Vagina (tissue), 2 donors: ENCODE measurements around the gene DDX23. TPM values are rescaled to one million over a fixed set of nuclear protein-coding genes. Genes with fewer than 3 reads are reported as not detected.
"Not testable (repeated sequence)": the region's sequence is repeated elsewhere in the genome, so short reads cannot be mapped to it uniquely, and the experiment has no call there.

Experiments used
- DNase-seq, 2 donors: peaks; one replicate each; pipeline ENCODE4 v3.0.0-alpha.2; 2017; ENCODE audit errors: extremely low spot score in 2 of 2
- H3K27ac ChIP-seq: fragments of 200-600 bp; sonication (generic); one replicate; pipeline ENCODE4 v1.5.1; 2019
- H3K27me3 ChIP-seq: fragments of 200-600 bp; sonication (generic); one replicate; pipeline ENCODE4 v1.5.1; 2019
- H3K36me3 ChIP-seq, 2 donors: fragments of 200-600 bp; sonication (generic); one replicate each; pipeline ENCODE4 v1.5.1; 2017 to 2019
- H3K4me1 ChIP-seq: fragments of 200-600 bp; sonication (generic); one replicate; pipeline ENCODE4 v1.5.1; 2019
- H3K4me3 ChIP-seq, 2 donors: fragments of 200-600 bp; sonication (generic); 1 replicate in 1 of 2; 2 replicates in 1 of 2; pipeline ENCODE4 v1.5.1; 2016 to 2019
- H3K9me3 ChIP-seq: fragments of 200-600 bp; sonication (generic); one replicate; pipeline ENCODE4 v1.5.1; 2019
- POLR2A ChIP-seq, 2 donors: fragments of 450-650 bp; IDR thresholded peaks; one replicate each; pipeline ENCODE4 v1.6.1; 2017; ENCODE audit warnings: antibody characterized with exemption in 2 of 2, mild to moderate bottlenecking in 2 of 2, moderate library complexity in 2 of 2
- POLR2AphosphoS5 ChIP-seq, 2 donors: sonication (generic); formaldehyde crosslinking; IDR thresholded peaks; one replicate each; pipeline ENCODE4 v1.9.0; 2017; ENCODE audit warnings: antibody characterized with exemption in 2 of 2, mild to moderate bottlenecking in 2 of 2, low read depth in 1 of 2; ENCODE audit not compliant: insufficient read depth in 1 of 2
- intact Hi-C: fragments of 100-400 bp; cut with DNase I; formaldehyde crosslinking; loops from one replicate; pipeline ENCODE4 v1.15.1; 2023
- total RNA-seq: library from RNA; depleted of rRNA; stranded (reverse); fragments of >200 nt; gene quantifications from one replicate; pipeline ENCODE4 v1.2.3, GENCODE V29; 2016
- TF ChIP-seq, protein P1 (sequence below), 3 experiments: fragments of 450-650 bp in 2 of 3; fragments of 200-600 bp in 1 of 3; sonication (generic) in 1 of 3; IDR thresholded peaks; one replicate each; pipeline ENCODE4 v1.5.1; 2017 to 2019; ENCODE audit warnings: antibody characterized with exemption in 3 of 3, mild to moderate bottlenecking in 2 of 3, moderate library complexity in 2 of 3

Gene DDX23
- total RNA-seq, 1 donor from 2014 or later = 57.9 TPM

DNA sequence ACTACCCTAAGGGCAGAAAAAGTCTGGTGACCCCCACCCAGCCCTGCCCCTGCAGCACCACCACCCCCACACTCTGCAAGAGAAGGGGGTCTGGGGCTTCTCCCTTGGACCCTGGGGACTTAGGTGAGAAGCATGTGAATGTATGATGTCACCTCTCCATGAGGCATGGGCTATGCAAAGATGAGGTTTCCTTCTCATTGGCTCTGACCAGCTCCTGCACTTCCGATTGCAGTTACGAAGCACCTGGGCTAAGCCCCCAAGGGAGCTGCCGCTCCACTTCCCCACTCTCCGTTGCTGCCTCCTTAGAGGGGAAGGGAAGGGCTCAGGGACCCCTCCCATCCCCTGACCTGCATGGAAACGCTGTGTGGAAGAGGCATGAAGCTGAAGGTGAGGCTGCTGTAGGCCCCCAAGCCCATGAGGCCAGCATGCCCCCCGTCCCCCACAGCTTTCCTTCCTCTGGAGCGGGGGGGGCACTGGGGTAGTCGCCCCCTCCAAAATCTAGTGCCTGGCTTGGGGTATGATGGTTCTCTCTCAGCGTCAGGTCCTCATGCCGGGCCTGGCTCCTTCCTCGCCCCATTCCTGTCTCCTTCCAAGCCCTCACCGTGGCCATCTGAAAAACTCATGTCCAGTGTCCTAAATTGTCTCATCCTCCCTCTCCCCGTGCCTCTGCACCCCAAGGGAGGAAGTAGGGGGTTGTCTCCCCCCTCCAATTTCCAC lies 5.5 kb upstream of the DDX23 start:
- intact Hi-C loops = loop anchor here (10.0 kb wide), 1 partner anchor 87 kb away; no protein-coding TSS in a partner anchor
- no peak overlapping the region for H3K27ac ChIP-seq
- no peak for DNase-seq
- no peak for TF ChIP-seq POLR2A (IDR thresholded peaks at IDR 0.05)
- TF ChIP-seq, protein P1, sequence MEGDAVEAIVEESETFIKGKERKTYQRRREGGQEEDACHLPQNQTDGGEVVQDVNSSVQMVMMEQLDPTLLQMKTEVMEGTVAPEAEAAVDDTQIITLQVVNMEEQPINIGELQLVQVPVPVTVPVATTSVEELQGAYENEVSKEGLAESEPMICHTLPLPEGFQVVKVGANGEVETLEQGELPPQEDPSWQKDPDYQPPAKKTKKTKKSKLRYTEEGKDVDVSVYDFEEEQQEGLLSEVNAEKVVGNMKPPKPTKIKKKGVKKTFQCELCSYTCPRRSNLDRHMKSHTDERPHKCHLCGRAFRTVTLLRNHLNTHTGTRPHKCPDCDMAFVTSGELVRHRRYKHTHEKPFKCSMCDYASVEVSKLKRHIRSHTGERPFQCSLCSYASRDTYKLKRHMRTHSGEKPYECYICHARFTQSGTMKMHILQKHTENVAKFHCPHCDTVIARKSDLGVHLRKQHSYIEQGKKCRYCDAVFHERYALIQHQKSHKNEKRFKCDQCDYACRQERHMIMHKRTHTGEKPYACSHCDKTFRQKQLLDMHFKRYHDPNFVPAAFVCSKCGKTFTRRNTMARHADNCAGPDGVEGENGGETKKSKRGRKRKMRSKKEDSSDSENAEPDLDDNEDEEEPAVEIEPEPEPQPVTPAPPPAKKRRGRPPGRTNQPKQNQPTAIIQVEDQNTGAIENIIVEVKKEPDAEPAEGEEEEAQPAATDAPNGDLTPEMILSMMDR (IDR thresholded peaks at IDR 0.05) = no peak
- TF ChIP-seq POLR2AphosphoS5 (IDR thresholded peaks at IDR 0.05; ENCODE audit: insufficient read depth in 1 of 2, low read depth in 1 of 2) = no peak
- H3K4me3 ChIP-seq = no peak overlapping the region
- H3K36me3 ChIP-seq = no peaks in the 10 kb centered on the region
- H3K4me1 ChIP-seq = no peaks in the 10 kb centered on the region
- no peaks in the 10 kb centered on the region for H3K27me3 ChIP-seq
- no peaks in the 10 kb centered on the region for H3K9me3 ChIP-seq

DNA sequence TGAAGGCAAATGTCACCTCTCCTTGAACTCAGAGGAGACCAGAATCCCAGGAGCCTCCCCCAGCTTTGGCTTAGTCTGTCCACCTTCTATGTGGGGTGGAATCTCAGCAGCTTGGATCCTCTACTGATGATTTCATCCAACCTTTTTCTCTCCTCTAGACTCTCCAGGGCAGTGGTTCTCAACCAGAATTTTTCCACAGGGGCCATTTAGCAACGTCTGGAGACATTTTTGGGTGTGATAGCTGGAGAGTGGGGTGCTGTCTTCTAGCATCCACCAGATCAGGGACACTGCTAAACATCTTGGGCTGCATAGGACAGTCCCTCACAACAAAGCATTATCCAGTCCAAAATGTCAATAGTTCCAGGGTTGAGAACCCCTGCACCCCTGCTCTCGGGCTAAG lies 4.4 kb upstream of the DDX23 start:
- intact Hi-C loops = loop anchor here (10.0 kb wide), 1 partner anchor 88 kb away; no protein-coding TSS in a partner anchor
- Histone ChIP-seq H3K4me3 (no peak overlapping the region), H3K9me3 (no peaks in the 10 kb centered on the region), H3K27me3 (no peaks in the 10 kb centered on the region), H3K27ac (no peak overlapping the region), H3K4me1 (no peaks in the 10 kb centered on the region), H3K36me3 (no peaks in the 10 kb centered on the region)
- DNase-seq = no peak
- TF ChIP-seq POLR2AphosphoS5 (IDR thresholded peaks at IDR 0.05; ENCODE audit: insufficient read depth in 1 of 2, low read depth in 1 of 2) (no peak), POLR2A (IDR thresholded peaks at IDR 0.05) (no peak)
- TF ChIP-seq, protein P1 (IDR thresholded peaks at IDR 0.05) = no peak

DNA sequence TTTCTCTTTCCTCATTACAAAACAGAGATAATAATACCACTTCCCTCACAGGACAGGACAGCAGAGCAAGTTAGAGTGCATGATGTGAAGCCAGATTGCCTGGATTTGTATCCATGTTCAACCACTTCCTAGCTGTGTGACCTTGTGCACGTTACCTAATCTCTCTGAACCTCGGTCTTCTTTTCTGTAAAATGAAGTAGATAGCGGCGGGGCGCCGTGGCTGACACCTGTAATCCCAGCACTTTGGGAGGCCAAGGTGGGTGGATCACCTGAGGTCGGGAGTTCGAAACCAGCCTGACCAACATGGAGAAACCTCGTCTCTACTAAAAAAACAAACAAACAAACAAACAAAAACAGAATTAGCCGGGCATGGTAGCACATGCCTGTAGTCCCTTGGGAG lies 3.0 kb upstream of the DDX23 start:
- not testable (repeated sequence) for H3K27ac ChIP-seq, H3K27me3 ChIP-seq, DNase-seq, H3K4me3 ChIP-seq, H3K36me3 ChIP-seq, H3K9me3 ChIP-seq
- intact Hi-C loops = loop anchor here (2.0 to 10.0 kb wide), 2 partner anchors 36 to 90 kb away; no protein-coding TSS in a partner anchor
- H3K4me1 ChIP-seq = peaks cover 14% of the 10 kb centered on the region

DNA sequence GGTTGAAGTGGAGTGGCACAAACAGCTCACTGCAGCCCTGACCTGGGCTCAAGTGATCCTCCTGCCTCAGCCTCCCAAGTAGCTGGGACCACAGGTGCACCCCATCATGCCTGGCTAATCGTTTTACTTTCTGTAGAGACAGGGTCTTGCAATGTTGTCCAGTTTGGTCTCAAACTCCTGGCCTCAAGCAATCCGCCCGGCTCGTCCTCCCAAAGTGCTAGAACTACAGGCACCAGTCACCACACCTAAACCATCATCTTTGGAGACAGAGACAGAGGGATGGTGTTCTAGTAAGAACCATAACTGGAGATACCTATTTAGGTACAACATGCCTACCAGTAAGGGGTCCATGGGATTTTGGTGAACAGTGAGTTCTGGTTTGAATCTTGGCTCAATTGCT lies 2.5 kb upstream of the DDX23 start:
- Histone ChIP-seq H3K4me1 (peaks cover 18% of the 10 kb centered on the region), H3K9me3 (no peaks in the 10 kb centered on the region), H3K27ac (no peak overlapping the region), H3K36me3 (no peaks in the 10 kb centered on the region), H3K27me3 (no peaks in the 10 kb centered on the region), H3K4me3 (no peak overlapping the region)
- TF ChIP-seq POLR2A (IDR thresholded peaks at IDR 0.05) = no peak
- no peak for TF ChIP-seq POLR2AphosphoS5 (IDR thresholded peaks at IDR 0.05; ENCODE audit: insufficient read depth in 1 of 2, low read depth in 1 of 2)
- TF ChIP-seq, protein P1 (IDR thresholded peaks at IDR 0.05) = no peak
- DNase-seq = no peak
- intact Hi-C loops = loop anchor here (2.0 to 10.0 kb wide), 2 partner anchors 36 to 90 kb away; no protein-coding TSS in a partner anchor

DNA sequence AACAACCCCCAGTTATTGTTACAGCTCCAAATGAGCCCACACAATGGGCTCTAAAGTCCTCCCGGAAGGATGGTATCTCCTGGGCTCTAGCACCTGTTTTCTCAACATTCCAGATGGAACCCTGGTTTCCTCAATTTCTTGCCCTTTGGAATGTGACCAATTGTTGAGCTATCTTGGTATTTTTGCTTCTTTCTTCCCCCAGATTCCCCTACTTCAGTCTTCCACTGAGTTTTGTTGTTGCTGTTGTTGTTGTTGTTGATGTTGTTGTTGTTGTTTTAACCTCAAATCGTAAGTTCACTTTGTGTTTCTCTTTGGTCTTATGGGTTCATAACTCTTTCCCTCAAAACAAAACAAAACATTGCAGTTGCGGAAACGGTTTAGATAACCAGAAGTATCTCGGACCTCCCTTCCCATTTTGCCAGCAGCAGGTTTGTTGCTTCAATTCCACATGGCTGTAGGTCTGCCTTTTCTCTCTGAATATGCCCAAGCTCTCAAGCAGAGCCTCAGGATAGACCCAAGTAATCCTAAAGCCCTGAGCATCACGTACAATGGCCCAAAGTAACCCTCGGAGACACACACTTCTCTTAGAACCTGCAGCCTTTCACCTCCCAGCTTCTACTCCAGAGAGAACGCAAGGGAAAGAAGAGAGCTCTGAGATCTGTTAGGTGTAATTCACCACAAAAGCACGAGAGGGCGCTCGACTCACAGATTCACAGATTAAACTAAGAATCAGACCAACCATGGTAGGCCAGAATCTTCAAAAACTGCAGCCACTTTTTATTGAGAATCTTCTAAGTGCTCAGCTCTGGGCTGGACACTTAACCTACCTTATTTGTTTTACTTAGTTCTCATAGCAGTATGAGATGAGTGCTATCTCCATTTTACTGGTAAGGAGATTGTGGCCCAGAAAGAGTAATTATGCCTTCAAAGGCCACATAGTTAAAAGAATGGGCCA lies 1.0 kb upstream of the DDX23 start:
- Histone ChIP-seq H3K27me3 (no peaks in the 10 kb centered on the region), H3K4me1 (peaks cover 27% of the 10 kb centered on the region), H3K36me3 (no peaks in the 10 kb centered on the region), H3K9me3 (no peaks in the 10 kb centered on the region), H3K27ac (peak overlapping the region; percentile 72), H3K4me3 (peak overlapping the region; percentile 75 to 81)
- DNase-seq = no peak
- intact Hi-C loops = loop anchor here (10.0 kb wide), 1 partner anchor 92 kb away; no protein-coding TSS in a partner anchor
- TF ChIP-seq, protein P1 (IDR thresholded peaks at IDR 0.05) = peak; percentile 85 to 93 (median 87)
- TF ChIP-seq POLR2AphosphoS5 (IDR thresholded peaks at IDR 0.05; ENCODE audit: insufficient read depth in 1 of 2, low read depth in 1 of 2) (peak in 1 of 2 donors; percentile 75), POLR2A (IDR thresholded peaks at IDR 0.05) (no peak)

DNA sequence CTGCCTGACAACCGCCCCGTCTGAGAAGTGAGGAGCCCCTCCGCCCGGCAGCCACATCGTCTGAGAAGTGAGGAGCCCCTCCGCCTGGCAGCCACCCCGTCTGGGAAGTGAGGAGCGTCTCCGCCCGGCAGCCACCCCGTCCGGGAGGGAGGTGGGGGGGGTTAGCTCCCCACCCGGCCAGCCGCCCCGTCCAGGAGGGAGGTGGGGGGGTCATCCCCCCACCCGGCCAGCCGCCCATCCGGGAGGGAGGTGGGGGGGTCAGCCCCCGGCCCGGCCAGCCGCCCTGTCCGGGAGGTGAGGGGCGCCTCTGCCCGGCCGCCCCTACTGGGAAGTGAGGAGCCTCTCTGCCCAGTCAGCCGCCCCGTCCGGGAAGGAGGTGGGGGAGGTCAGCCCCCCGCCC lies 9.9 kb downstream of the DDX23 start:
- H3K9me3 ChIP-seq, H3K4me1 ChIP-seq, H3K4me3 ChIP-seq, H3K27me3 ChIP-seq, intact Hi-C loops, H3K27ac ChIP-seq, DNase-seq: not testable (repeated sequence)
- peaks cover 4 to 62% of the 10 kb centered on the region in 2 donors for H3K36me3 ChIP-seq
